HG02852 (cell line): Measurements from ENCODE around the gene GNPNAT1.
"Not testable (repeated sequence)": the region's sequence is repeated elsewhere in the genome, so short reads cannot be mapped to it uniquely, and the experiment has no call there.

Experiments used
- ATAC-seq: cut with Tn5 transposase; IDR thresholded peaks from one replicate; pipeline ENCODE4 v1.9.1; 2021; ENCODE audit warnings: mild to moderate bottlenecking, moderate library complexity; ENCODE audit not compliant: unreplicated experiment

GNPNAT1 gene

DNA sequence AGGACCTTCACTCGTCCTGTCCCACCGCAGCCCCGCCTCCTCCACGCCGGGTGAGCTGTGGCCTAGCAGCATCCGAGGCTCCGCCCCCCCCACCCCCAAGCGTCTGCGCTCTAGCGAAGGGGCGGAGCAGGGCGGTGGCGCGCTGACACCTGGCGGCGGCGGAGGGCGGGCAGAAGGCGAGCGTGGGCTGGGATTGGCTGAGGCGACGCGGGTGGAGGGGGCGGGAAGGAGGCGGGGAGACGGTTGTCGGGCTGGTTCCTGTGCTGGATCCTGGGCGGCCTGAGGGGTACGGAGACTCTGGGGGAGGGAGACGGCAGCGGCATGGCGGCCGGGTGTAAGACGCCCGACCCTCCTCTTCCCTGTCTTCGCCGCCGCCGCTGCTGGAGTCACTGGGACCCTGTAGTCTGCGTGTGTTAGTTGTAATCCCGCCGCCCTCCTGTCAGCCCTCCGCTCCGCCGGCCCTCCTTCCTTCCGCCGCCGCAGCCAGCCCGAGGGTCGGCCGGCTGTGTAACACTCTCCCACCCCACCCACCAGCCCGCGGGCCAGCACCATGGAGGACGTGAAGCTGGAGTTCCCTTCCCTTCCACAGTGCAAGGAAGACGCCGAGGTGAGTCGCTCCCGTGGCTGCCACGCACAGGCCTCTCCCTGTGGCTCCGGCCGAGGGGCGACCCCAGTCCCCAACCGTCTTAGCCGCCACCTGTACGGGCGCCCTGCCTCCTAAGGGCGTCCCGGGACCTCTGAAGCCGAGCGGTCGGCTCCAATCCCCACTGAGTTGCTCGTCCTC lies 61.3 kb downstream of the GNPNAT1 start, which contains the start of gene STYX:
Gene STYX, plus strand, starts transcription at position 242 of the 784 bp plus-strand sequence. Its CDS starts 309 bp downstream, at position 551.
- ATAC-seq: peak; percentile 91

DNA sequence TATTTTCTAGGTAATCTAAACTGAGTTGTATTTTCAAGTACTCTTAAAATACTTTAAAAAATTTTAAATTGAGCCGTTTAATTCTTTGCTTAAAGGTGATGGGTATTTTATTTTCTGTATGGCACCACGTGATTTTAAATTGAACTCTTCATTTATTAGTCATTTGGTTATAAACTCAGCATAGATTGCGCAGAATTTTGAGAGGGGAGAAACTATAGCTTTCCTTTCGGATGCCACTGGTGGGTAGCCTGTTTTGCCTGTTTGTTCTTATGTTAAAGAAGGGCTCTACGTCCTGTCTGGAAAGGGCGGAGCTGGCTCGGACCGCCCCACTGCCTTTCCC lies 61.9 kb downstream of the GNPNAT1 start:
- ATAC-seq: no peak

DNA sequence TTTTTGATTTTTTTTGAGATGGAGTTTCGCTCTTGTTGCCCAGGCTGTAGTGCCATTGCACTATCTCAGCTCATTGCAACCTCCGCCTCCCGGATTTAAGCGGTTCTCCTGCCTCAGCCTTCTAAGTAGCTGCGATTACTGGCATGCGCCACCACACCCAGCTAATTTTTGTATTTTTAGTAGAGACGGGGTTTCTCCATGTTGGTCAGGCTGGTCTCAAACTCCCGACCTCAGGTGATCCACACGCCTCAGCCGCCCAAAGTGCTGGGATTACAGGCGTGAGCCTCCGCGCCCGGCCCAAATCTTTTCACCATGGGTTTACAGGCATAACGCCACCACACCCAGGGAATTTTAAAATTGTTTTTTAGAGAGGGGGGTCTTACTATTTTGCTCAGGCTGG lies 62.4 kb downstream of the GNPNAT1 start:
- not testable (repeated sequence) for ATAC-seq

DNA sequence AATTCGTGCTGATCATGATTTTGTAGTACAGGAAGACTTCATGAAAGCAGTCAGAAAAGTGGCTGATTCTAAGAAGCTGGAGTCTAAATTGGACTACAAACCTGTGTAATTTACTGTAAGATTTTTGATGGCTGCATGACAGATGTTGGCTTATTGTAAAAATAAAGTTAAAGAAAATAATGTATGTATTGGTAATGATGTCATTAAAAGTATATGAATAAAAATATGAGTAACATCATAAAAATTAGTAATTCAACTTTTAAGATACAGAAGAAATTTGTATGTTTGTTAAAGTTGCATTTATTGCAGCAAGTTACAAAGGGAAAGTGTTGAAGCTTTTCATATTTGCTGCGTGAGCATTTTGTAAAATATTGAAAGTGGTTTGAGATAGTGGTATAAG lies 63.9 kb downstream of the GNPNAT1 start:
- ATAC-seq: not testable (repeated sequence)
